Measurements from ENCODE around the gene ALPK1. TPM values are rescaled to one million over a fixed set of nuclear protein-coding genes. Genes with fewer than 3 reads are reported as not detected.

Gene ALPK1
- total and polyA plus RNA-seq, 2 of the 8 experiments (the other 6 are each of a cell fraction or from before 2014, with no cell fraction given), result 0.08 to 0.43 TPM

DNA sequence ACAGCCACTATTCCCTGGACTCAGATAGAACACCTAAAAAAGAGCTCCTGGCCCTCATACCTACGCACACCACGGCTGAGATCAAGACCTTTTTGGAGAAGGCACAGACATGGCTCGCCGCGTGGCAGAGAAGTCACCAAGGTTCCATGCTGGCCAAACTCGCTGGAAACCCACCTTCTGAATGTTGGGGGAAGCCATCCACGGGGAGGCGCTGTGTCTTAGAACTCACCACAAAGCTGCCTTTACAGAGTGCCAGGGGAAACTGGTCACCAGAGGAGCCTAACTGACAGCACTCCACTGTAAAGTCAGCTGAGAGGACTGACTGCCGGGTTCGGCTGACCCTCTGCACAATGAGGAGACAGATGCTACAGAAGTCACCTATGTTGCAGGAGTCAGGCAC, 120.9 kb downstream of the ALPK1 start:
- Histone ChIP-seq H4K8ac (ENCODE audit: extremely low read depth, insufficient read depth, low read length) (no peak overlapping the region), H3K14ac (ENCODE audit: insufficient read length) (no peak overlapping the region), H2BK15ac (ENCODE audit: low read length) (no peak overlapping the region), H2BK12ac (ENCODE audit: low read depth, low read length) (no peak overlapping the region; the same call in 1 of the 2 replicates), H4K5ac (ENCODE audit: insufficient read length, low read depth, low read length) (no peak overlapping the region), H3K18ac (ENCODE audit: extremely low read depth, low read length) (no peak overlapping the region), H3K4me3 (ENCODE audit: extremely low read depth in 1 of 4, insufficient read depth in 2 of 4, low read depth in 3 of 4, low read length in 4 of 4) (no peak overlapping the region), H3K56ac (replicated peaks; ENCODE audit: insufficient read length, low read depth, low read length) (no peak overlapping the region), H3K4me1 (replicated peaks in 1 of 4; ENCODE audit: control insufficient read depth in 3 of 4, insufficient read depth in 4 of 4, low read length in 3 of 4) (peaks cover 0 to 3% (median 1%) of the 10 kb centered on the region in 4 experiments; a peak in 2 of 7 replicates), H3K9me3 (ENCODE audit: insufficient read depth in 2 of 2, low read depth in 1 of 2, low read length in 1 of 2) (no peaks in the 10 kb centered on the region), H3K9ac (replicated peaks in 1 of 4; ENCODE audit: extremely low read depth in 1 of 4, low read depth in 3 of 4, low read length in 3 of 4) (no peak overlapping the region), H3K4me2 (ENCODE audit: insufficient read depth in 1 of 2, low read depth in 2 of 2, low read length in 2 of 2) (no peak overlapping the region), H2BK20ac (ENCODE audit: low read length) (no peak overlapping the region), H3K23ac (ENCODE audit: insufficient read length) (no peak overlapping the region), H2BK5ac (ENCODE audit: low read depth, low read length) (no peak overlapping the region), H3K79me2 (ENCODE audit: control insufficient read depth in 1 of 2, insufficient read depth in 2 of 2, low read length in 2 of 2) (no peaks in the 10 kb centered on the region), H3K27me3 (replicated peaks in 1 of 4; ENCODE audit: control insufficient read depth in 3 of 4, extremely low read depth in 1 of 4, insufficient read depth in 3 of 4, low read length in 3 of 4) (no peaks in the 10 kb centered on the region), H4K20me1 (replicated peaks in 1 of 2; ENCODE audit: control insufficient read depth in 1 of 2, insufficient read depth in 2 of 2, low read length in 2 of 2) (no peaks in the 10 kb centered on the region), H4K91ac (replicated peaks; ENCODE audit: insufficient read length, low read length) (no peak overlapping the region), H3K4ac (replicated peaks; ENCODE audit: insufficient read length, low read depth, low read length) (no peak overlapping the region), H2BK120ac (replicated peaks; ENCODE audit: low read depth, low read length) (no peak overlapping the region), H3K27ac (ENCODE audit: low read depth, low read length) (no peak overlapping the region), H2AFZ (ENCODE audit: low read length) (no peak overlapping the region), H3K79me1 (ENCODE audit: low read depth, low read length) (no peaks in the 10 kb centered on the region), H2AK5ac (ENCODE audit: low read depth, low read length) (no peak overlapping the region), H3K23me2 (ENCODE audit: low read depth, low read length) (no peaks in the 10 kb centered on the region), H3K36me3 (ENCODE audit: control insufficient read depth in 2 of 4, insufficient read depth in 4 of 4, low read length in 3 of 4) (no peaks in the 10 kb centered on the region)
- ChIA-PET POLR2A (ENCODE audit: partially characterized antibody) (no interaction called here), CTCF (ENCODE audit: partially characterized antibody) (interaction anchor here (0.6 to 2.8 kb wide), 36 partner anchors 8 to 293 kb away, joined by 3 to 17 read pairs (median 4); partner anchors contain the start of gene NEUROG2)
- WGBS, 2 experiments (ENCODE audit: extremely low coverage in 1 of 2, insufficient coverage in 1 of 2, insufficient read length in 1 of 2, insufficient replicate concordance in 2 of 2, low coverage in 1 of 2, low lambda C conversion rate in 2 of 2, missing lambda C conversion rate in 1 of 2), result 64% methylated on average over 10 of the region's 10 CpGs; no CpG with 5 or more reads in 1 of the 2 experiments
- DNase-seq (ENCODE audit: low read depth in 1 of 2, low spot score in 2 of 2), result peak; percentile 19 to 84
- peak; percentile 71 for FAIRE-seq
- TF ChIP-seq GTF2F1 (IDR thresholded peaks at IDR 0.05; ENCODE audit: borderline replicate concordance, low read depth, low read length) (no peak), SIN3A (conservative IDR thresholded peaks at IDR 0.05 in 1 of 2, IDR thresholded peaks at IDR 0.05 in 1 of 2; ENCODE audit: low read depth in 1 of 2, low read length in 2 of 2) (peak in 1 of 2 experiments; percentile 49; a peak in 1 of 4 replicates), YY1 (IDR thresholded peaks at IDR 0.05; ENCODE audit: low read depth, low read length) (0 out of 2 replicates have a peak, but pooled peaks have one; percentile 38), NANOG (IDR thresholded peaks at IDR 0.05; ENCODE audit: insufficient read depth, low read depth, low read length, poor library complexity, severe bottlenecking) (no peak), SIX5 (IDR thresholded peaks at IDR 0.05; ENCODE audit: low read depth, low read length) (no peak), KDM4A (IDR thresholded peaks at IDR 0.05; ENCODE audit: low read depth, low read length, severe bottlenecking) (no peak)
- TF ChIP-seq, protein P1, sequence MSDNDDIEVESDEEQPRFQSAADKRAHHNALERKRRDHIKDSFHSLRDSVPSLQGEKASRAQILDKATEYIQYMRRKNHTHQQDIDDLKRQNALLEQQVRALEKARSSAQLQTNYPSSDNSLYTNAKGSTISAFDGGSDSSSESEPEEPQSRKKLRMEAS (IDR thresholded peaks at IDR 0.05), result peak; percentile 80
- TF ChIP-seq, protein P2, sequence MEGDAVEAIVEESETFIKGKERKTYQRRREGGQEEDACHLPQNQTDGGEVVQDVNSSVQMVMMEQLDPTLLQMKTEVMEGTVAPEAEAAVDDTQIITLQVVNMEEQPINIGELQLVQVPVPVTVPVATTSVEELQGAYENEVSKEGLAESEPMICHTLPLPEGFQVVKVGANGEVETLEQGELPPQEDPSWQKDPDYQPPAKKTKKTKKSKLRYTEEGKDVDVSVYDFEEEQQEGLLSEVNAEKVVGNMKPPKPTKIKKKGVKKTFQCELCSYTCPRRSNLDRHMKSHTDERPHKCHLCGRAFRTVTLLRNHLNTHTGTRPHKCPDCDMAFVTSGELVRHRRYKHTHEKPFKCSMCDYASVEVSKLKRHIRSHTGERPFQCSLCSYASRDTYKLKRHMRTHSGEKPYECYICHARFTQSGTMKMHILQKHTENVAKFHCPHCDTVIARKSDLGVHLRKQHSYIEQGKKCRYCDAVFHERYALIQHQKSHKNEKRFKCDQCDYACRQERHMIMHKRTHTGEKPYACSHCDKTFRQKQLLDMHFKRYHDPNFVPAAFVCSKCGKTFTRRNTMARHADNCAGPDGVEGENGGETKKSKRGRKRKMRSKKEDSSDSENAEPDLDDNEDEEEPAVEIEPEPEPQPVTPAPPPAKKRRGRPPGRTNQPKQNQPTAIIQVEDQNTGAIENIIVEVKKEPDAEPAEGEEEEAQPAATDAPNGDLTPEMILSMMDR (IDR thresholded peaks at IDR 0.05; ENCODE audit: control extremely low read depth in 1 of 3, insufficient read depth in 1 of 3, low read depth in 1 of 3, low read length in 3 of 3), result peak; percentile 76 to 82 (median 78)
- TF ChIP-seq, protein P3, sequence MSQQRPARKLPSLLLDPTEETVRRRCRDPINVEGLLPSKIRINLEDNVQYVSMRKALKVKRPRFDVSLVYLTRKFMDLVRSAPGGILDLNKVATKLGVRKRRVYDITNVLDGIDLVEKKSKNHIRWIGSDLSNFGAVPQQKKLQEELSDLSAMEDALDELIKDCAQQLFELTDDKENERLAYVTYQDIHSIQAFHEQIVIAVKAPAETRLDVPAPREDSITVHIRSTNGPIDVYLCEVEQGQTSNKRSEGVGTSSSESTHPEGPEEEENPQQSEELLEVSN (IDR thresholded peaks at IDR 0.05), result 0 out of 2 replicates have a peak, but pooled peaks have one; percentile 33
